ENCODE measurements around the gene STOX1.
"Not testable (repeated sequence)": the region's sequence is repeated elsewhere in the genome, so short reads cannot be mapped to it uniquely, and the experiment has no call there.

STOX1 gene, protein sequence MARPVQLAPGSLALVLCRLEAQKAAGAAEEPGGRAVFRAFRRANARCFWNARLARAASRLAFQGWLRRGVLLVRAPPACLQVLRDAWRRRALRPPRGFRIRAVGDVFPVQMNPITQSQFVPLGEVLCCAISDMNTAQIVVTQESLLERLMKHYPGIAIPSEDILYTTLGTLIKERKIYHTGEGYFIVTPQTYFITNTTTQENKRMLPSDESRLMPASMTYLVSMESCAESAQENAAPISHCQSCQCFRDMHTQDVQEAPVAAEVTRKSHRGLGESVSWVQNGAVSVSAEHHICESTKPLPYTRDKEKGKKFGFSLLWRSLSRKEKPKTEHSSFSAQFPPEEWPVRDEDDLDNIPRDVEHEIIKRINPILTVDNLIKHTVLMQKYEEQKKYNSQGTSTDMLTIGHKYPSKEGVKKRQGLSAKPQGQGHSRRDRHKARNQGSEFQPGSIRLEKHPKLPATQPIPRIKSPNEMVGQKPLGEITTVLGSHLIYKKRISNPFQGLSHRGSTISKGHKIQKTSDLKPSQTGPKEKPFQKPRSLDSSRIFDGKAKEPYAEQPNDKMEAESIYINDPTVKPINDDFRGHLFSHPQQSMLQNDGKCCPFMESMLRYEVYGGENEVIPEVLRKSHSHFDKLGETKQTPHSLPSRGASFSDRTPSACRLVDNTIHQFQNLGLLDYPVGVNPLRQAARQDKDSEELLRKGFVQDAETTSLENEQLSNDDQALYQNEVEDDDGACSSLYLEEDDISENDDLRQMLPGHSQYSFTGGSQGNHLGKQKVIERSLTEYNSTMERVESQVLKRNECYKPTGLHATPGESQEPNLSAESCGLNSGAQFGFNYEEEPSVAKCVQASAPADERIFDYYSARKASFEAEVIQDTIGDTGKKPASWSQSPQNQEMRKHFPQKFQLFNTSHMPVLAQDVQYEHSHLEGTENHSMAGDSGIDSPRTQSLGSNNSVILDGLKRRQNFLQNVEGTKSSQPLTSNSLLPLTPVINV

GRCh38 chr10:68826764-68827591 lies at the start of gene STOX1:
Gene STOX1 (plus strand): TSS chr10:68827531. CDS start chr10:68827624, 93 bp downstream.
- peak; percentile 57 for DNase-seq (ENCODE audit: low read depth)

GRCh38 chr10:68781613-68782574 lies 45.4 kb upstream of the STOX1 start:
- DNase-seq (ENCODE audit: low read depth), result no peak

DNA sequence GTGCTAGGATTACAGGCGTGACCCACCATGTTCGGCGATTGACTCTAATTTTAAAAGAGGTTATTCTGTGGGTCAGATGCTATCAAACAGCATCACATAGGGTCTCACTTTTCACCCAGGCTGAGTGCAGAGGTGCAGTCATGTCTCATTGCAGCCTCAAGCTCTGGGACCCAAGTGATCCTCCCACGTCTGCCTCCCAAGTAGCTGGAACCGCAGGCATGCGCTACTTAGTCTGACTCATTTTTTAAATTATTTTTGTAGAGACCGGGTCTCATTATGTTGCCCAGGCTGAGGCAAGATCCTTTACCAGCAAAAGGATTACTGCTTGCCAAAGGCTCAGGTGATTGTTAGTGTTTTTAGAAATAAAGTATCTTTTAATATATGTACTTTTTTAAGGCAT lies 42.9 kb upstream of the STOX1 start:
- no peak for DNase-seq (ENCODE audit: low read depth)

- no peak for DNase-seq (ENCODE audit: low read depth)
Measured at GRCh38 chr10:68787813-68788212, 39.5 kb upstream of the STOX1 start.

DNA sequence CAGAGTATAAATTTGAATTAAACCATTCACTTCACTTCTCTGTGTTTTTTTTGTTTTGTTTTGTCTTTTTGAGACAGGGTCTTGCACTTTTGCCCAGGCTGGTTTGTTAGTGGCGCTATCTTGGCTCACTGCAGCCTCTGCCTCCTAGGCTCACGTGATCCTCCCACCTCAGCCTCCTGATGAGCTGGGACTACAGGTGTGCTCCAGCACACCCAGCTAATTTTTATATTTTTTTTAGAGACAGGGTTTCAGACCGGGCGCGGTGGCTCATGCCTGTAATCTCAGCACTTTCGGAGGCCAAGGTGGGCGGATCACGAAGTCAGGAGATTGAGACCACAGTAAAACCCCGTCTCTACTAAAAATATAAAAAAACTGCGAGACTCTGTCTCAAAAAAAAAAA lies 36.9 kb upstream of the STOX1 start:
- DNase-seq (ENCODE audit: low read depth), result no peak

- no peak for DNase-seq (ENCODE audit: low read depth)
Measured at GRCh38 chr10:68792115-68792514, 35.2 kb upstream of the STOX1 start.

DNA sequence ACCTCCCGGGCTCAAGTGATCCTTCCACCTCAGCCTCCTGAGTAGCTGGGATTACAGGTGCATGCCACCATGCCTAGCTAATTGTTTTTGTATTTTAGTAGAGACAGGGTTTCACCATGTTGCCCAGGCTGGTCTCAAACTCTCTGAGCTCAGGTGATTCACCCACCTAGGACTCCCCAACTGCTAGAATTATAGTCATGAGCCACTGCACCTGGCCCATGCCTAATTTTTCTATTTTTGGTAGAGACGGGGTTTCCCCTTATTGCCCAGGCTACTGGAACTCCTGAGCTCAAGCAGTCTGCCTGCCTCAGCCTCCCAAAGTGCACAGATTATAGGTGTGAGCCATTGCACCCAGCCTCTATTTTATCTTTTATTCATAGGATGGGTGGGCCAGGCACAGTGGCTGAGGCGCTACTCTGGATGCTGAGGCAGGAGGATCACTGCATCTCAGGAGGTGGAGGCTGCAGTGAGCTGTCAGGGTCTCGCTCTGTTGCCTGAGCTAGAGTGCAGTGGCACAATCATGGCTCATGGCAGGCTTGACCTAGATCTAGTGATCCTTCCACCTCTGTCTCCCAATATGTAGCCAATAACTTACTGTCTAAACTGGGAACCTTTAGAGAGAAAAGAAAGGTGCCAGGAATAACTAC lies 31.3 kb upstream of the STOX1 start:
- DNase-seq (ENCODE audit: low read depth), result no peak

DNA sequence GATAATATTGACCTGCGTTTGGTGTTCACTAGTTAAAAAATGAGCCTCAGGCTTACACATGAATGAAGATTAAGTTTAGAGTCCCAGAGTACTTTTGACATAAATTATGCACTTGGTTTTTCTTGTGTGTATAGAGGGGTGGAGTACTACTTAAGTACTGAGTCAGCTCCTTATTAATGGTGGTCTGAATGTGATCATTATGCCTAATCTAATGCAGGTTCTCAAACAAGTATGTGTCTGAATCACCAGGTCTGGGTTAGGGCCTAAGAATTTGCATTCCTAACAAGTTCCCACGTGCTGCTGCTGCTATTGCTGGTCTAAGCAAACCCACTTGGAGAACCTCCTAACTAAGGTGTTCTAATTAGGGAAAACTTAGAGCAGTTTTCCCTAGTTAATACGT lies 30.7 kb upstream of the STOX1 start:
- no peak for DNase-seq (ENCODE audit: low read depth)

- no peak for DNase-seq (ENCODE audit: low read depth)
Measured at GRCh38 chr10:68800211-68800610, 27.1 kb upstream of the STOX1 start.

GRCh38 chr10:68804692-68805091 lies 22.6 kb upstream of the STOX1 start:
- no peak for DNase-seq (ENCODE audit: low read depth)

GRCh38 chr10:68810830-68811229 lies 16.5 kb upstream of the STOX1 start:
- not testable (repeated sequence) for DNase-seq (ENCODE audit: low read depth)

DNA sequence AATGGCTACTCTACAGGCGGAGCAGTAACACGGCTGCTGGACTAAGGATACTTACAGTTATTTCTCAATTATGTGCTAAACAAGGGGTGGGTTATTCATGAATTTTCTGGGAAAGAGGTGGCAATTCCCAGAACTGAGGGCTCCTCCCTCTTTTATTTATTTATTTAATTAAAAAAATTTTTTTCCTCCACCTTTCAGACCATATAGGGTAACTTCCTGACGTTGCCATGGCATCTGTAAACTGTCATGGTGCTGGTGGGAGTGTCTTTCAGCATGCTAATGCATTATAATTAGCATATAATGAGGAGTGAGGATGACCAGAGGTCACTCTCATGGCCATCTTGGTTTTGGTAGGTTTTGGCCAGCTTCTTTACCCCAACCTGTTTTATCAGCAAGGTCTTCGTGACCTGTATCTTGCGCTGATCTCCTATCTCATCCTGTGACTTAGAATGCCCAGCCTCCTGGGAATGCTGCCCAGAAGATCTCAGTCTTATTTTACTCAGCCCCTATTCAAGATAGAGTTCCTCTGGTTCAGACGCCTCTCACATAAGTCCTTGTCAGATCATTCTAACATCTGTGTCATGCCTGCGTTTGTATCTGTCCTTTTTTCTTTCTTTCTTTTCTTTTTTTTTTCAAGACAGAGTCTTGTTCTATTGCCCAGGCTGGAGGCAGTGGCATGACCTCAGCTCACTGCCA lies 15.9 kb upstream of the STOX1 start:
- DNase-seq (ENCODE audit: low read depth), result no peak

GRCh38 chr10:68812420-68812819 lies 14.9 kb upstream of the STOX1 start:
- DNase-seq (ENCODE audit: low read depth), result no peak

DNA sequence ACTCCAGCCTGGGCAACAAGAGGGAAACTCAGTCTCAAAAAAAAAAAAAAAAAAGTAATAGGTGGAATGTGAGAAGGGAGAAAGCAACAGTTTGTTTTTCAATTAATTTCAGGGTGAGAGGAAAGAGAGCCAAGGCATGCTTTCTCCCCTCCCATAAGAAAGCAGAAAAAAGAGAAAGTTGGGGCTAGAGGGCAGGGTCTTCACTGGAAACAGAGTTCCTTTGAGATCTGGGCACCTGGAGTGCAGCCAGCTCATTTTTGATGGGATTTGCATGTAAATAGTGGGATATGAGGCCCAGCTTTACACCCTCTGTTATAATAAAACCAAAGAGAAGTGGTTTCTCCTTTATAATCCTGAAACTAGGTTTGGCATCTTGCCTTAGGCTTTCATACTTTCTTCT lies 13.8 kb upstream of the STOX1 start:
- no peak for DNase-seq (ENCODE audit: low read depth)

- DNase-seq (ENCODE audit: low read depth), result no peak
Measured at GRCh38 chr10:68816796-68817412, 10.4 kb upstream of the STOX1 start.

DNA sequence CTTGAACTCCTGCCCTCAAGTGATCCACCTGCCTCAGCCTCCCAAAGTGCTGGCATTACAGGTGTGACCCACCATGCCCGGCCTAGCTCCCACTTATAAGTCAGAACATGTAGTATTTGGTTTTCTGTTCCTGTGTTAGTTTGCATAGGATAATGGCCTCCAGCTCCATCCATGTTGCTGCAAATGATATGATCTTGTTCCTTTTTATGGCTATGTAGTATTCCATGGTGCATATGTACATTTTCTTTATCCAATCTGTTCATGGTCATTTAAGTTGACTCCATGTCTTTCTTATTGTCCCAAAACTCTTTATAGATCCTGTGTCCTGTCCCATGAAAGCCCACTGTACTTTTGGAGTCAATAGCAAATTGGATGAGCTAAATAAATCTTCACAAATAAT lies 7.0 kb upstream of the STOX1 start:
- not testable (repeated sequence) for DNase-seq (ENCODE audit: low read depth)

DNA sequence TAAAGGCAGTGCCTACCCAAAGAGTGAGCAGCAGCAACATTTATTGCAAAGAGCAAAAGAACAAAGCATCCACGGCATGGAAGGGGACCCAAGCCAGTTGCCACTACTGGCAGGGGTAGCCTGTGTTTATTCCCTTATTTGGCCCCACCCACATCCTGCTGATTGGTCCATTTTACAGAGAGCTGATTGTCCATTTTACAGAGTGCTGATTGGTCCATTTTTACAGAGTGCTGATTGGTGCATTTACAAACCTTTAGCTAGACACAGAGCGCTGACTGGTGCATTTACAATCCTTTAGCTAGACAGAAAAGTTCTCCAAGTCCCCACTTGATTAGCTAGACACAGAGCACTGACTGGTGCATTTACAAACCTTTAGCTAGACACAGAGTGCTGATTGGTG lies 4.7 kb upstream of the STOX1 start:
- DNase-seq (ENCODE audit: low read depth), result not testable (repeated sequence)

- DNase-seq (ENCODE audit: low read depth), result not testable (repeated sequence)
Measured at GRCh38 chr10:68827592-68827959, 245 bp downstream of the STOX1 start.

- DNase-seq (ENCODE audit: low read depth), result not testable (repeated sequence)
Measured at GRCh38 chr10:68828083-68828601, 811 bp downstream of the STOX1 start.
